ENCODE measurements around the gene VGLL2. TPM values are rescaled to one million over a fixed set of nuclear protein-coding genes. Genes with fewer than 3 reads are reported as not detected.

Gene VGLL2
- total RNA-seq, 2 donors from 2014 or later: not detected

DNA sequence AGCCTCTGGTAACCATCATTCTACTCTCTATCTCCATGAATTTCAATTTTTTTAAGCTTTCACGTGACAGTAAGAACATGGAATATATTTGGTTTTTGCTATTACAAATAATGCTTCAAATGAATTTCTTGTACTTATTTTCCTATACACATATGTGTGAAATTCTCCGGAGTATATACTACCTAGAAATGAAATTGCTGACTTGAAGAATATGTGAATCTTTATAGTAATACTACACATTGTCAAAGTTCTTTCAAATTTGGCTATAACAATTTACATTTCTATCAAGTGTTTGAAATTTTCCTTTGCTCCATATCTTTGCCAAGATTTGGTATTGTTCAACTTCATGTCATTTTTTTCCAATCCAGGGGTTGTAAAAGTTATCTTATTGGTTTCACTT lies 11.6 kb upstream of the VGLL2 start:
- H3K27me3 ChIP-seq (replicated peaks; ENCODE audit: insufficient read depth): no peaks in the 10 kb centered on the region
- H3K27ac ChIP-seq: no peak overlapping the region
- TF ChIP-seq, protein P1, sequence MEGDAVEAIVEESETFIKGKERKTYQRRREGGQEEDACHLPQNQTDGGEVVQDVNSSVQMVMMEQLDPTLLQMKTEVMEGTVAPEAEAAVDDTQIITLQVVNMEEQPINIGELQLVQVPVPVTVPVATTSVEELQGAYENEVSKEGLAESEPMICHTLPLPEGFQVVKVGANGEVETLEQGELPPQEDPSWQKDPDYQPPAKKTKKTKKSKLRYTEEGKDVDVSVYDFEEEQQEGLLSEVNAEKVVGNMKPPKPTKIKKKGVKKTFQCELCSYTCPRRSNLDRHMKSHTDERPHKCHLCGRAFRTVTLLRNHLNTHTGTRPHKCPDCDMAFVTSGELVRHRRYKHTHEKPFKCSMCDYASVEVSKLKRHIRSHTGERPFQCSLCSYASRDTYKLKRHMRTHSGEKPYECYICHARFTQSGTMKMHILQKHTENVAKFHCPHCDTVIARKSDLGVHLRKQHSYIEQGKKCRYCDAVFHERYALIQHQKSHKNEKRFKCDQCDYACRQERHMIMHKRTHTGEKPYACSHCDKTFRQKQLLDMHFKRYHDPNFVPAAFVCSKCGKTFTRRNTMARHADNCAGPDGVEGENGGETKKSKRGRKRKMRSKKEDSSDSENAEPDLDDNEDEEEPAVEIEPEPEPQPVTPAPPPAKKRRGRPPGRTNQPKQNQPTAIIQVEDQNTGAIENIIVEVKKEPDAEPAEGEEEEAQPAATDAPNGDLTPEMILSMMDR (IDR thresholded peaks at IDR 0.05): no peak
- ATAC-seq (ENCODE audit: insufficient number of reproducible peaks, low FRiP score, low read depth): no peak
- H3K36me3 ChIP-seq: no peaks in the 10 kb centered on the region
- H3K9me3 ChIP-seq: no peaks in the 10 kb centered on the region
- no peaks in the 10 kb centered on the region for H3K4me1 ChIP-seq (ENCODE audit: control insufficient read depth in 1 of 2, low read depth in 2 of 2)
- DNase-seq (ENCODE audit: low spot score): no peak
- H3K4me3 ChIP-seq: no peak overlapping the region

DNA sequence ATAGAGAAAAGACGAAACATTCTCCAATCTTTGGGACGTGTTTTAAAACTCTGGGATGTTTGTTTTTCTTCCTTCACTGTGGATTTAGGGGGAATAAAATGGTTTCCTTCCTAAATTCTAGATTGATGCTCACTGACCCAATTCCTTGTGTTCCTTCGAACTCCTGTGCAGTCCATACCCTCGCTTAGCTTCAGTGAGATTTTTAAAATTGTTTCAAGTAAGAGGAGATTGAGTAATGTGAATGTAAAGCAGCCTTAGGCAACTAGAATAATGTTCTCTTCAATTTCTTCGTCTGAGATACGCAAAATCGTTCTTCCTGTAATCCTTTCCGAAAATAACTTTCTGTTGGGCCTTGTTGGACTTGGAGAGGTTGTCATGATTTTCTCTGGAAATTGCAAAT lies 2.6 kb upstream of the VGLL2 start:
- TF ChIP-seq, protein P1 (IDR thresholded peaks at IDR 0.05): no peak
- Histone ChIP-seq H3K27ac (no peak overlapping the region), H3K9me3 (no peaks in the 10 kb centered on the region), H3K36me3 (no peaks in the 10 kb centered on the region), H3K4me1 (ENCODE audit: control insufficient read depth in 1 of 2, low read depth in 2 of 2) (peaks cover 8 to 21% of the 10 kb centered on the region in 2 donors), H3K4me3 (no peak overlapping the region), H3K27me3 (replicated peaks; ENCODE audit: insufficient read depth) (peaks cover 22% of the 10 kb centered on the region)
- ATAC-seq (ENCODE audit: insufficient number of reproducible peaks, low FRiP score, low read depth): no peak
- no peak for DNase-seq (ENCODE audit: low spot score)

DNA sequence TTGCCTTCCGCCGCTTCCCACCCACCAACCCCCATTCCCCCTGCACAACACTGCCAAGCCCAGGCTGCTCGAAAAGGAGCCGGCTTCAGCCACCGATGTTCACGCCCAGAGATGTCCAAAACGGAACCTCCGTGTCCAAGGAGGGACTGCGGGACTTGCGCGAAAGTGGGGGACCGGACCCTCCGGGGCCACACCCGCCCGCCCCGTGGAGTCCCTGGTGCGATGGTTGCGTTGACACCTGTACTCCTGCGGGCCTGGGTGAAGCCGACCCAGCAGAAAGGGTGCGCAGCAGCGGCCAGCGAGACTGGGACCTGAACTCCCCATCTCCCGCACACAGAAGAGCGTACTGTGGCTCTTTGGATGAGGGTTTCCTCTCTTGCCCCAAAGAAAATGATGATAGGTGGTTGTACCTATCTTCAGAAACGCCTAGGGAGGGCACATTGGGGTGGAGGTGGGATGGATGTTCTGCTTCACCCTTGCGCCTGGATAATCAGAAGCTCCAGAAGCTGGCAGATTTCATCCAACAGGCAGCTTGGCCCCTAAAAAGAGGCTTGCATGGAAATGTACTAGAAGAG lies 1.9 kb upstream of the VGLL2 start:
- Histone ChIP-seq H3K27ac (no peak overlapping the region), H3K4me3 (no peak overlapping the region), H3K27me3 (replicated peaks; ENCODE audit: insufficient read depth) (peaks cover 25% of the 10 kb centered on the region), H3K9me3 (no peaks in the 10 kb centered on the region), H3K36me3 (no peaks in the 10 kb centered on the region), H3K4me1 (ENCODE audit: control insufficient read depth in 1 of 2, low read depth in 2 of 2) (peaks cover 8 to 21% of the 10 kb centered on the region in 2 donors)
- DNase-seq (ENCODE audit: low spot score) (no peak), ATAC-seq (ENCODE audit: insufficient number of reproducible peaks, low FRiP score, low read depth) (no peak)
- TF ChIP-seq, protein P1 (IDR thresholded peaks at IDR 0.05): no peak

DNA sequence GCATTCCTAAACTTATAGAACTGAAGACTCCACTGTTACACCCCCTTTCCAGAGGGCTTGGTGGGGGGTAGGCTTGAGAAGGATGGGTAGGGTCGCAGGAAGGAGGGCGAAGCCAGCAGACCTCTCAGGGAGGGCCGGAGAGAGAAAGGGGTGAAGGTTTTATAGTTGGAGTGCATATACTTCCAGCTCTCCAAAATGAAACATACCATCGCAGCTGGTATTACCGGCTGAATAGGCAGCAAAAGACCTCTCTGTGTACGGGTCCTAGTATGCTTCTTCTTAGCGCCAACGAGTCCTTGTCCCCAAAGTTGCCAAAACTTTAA lies 1.0 kb upstream of the VGLL2 start:
- H3K27ac ChIP-seq: no peak overlapping the region
- DNase-seq (ENCODE audit: low spot score): no peak
- peaks cover 8 to 21% of the 10 kb centered on the region in 2 donors for H3K4me1 ChIP-seq (ENCODE audit: control insufficient read depth in 1 of 2, low read depth in 2 of 2)
- H3K27me3 ChIP-seq (replicated peaks; ENCODE audit: insufficient read depth): peaks cover 27% of the 10 kb centered on the region
- H3K36me3 ChIP-seq: no peaks in the 10 kb centered on the region
- no peaks in the 10 kb centered on the region for H3K9me3 ChIP-seq
- TF ChIP-seq, protein P1 (IDR thresholded peaks at IDR 0.05): no peak
- H3K4me3 ChIP-seq: peak overlapping the region; percentile 72
- no peak for ATAC-seq (ENCODE audit: insufficient number of reproducible peaks, low FRiP score, low read depth)

DNA sequence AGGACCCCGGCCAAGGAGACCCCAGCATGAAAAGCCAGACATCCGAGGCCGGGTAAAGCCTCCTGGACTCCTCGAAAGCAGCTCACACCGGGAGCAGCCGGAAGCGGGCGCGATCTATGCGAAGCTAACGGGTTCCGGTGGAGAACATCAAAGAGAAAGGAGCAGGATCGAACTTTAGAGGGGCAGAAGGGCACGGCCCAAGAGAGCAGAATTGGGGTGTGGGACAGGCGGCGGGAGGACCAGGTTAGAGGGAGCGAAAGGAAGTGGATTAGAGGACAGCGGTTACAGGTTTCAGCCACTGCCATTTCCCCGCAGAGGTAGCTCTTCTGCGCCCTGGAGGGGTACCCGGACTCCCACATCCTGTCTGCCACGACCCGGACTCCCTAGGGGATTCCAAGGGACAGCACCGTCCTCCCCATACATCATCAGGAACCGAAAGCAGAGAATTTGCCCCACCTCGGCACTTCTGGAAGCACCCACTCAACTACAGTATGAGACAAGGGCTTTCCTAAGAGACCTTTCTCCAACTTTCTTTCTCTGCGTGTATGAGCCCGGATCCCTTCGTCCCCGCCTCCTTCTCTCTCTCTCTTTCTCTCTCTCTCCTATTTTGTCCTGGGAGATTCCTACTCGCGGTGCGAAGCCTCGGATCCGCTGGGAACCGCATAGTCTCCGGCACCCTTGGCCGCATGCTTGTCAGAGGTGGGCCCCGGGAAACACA lies 507 bp upstream of the VGLL2 start:
- Histone ChIP-seq H3K27me3 (replicated peaks; ENCODE audit: insufficient read depth) (peaks cover 32% of the 10 kb centered on the region), H3K27ac (no peak overlapping the region), H3K36me3 (no peaks in the 10 kb centered on the region), H3K4me1 (ENCODE audit: control insufficient read depth in 1 of 2, low read depth in 2 of 2) (peaks cover 9 to 23% of the 10 kb centered on the region in 2 donors), H3K9me3 (no peaks in the 10 kb centered on the region), H3K4me3 (peak overlapping the region; percentile 72)
- TF ChIP-seq, protein P1 (IDR thresholded peaks at IDR 0.05): no peak
- DNase-seq (ENCODE audit: low spot score) (no peak), ATAC-seq (ENCODE audit: insufficient number of reproducible peaks, low FRiP score, low read depth) (no peak)
